Gastrocnemius medialis (tissue), 4 donors: ENCODE results near the gene STEAP1B. TPM values are rescaled to one million over a fixed set of nuclear protein-coding genes. Genes with fewer than 3 reads are reported as not detected.
"Not testable (repeated sequence)": the region's sequence is repeated elsewhere in the genome, so short reads cannot be mapped to it uniquely, and the experiment has no call there.

ENCODE experiments used
- ATAC-seq, 2 donors: fragments of 150-250 bp; one replicate each; pipeline ENCODE4 v1.9.1; 2016
- DNase-seq, 2 donors: peaks; one replicate each; pipeline ENCODE4 v3.0.0-alpha.2; 2019
- H3K27ac ChIP-seq, 4 donors: fragments of 200-600 bp; sonication (generic); 1 replicate in 1 of 4; 2 replicates in 3 of 4; pipeline ENCODE4 v1.5.1; 2016 to 2018; ENCODE audit warnings: mild to moderate bottlenecking in 2 of 4, moderate library complexity in 1 of 4
- H3K27me3 ChIP-seq, 3 donors: fragments of 200-600 bp; sonication (generic) in 2 of 3; 1 replicate in 1 of 3; 2 replicates in 2 of 3; pipeline versions ENCODE4 v1.5.1 to v1.6.0; 2016 to 2019; ENCODE audit warnings: mild to moderate bottlenecking in 1 of 3, moderate library complexity in 1 of 3
- H3K36me3 ChIP-seq, 2 donors: fragments of 200-600 bp; sonication (generic) in 1 of 2; one replicate each; pipeline ENCODE4 v1.5.1; 2017 to 2018
- H3K4me1 ChIP-seq, 2 donors: fragments of 200-600 bp; sonication (generic) in 1 of 2; one replicate each; pipeline ENCODE4 v1.5.1; 2016 to 2017; ENCODE audit warnings: mild to moderate bottlenecking in 2 of 2
- H3K4me3 ChIP-seq, 4 donors: fragments of 200-600 bp; sonication (generic) in 3 of 4; 1 replicate in 1 of 4; 2 replicates in 3 of 4; pipeline ENCODE4 v1.5.1; 2016 to 2019; ENCODE audit warnings: mild to moderate bottlenecking in 2 of 4
- H3K9me3 ChIP-seq, 3 donors: fragments of 200-600 bp; sonication (generic) in 2 of 3; 1 replicate in 1 of 3; 2 replicates in 2 of 3; pipeline ENCODE4 v1.5.1; 2016 to 2019
- POLR2A ChIP-seq, 2 donors: fragments of 450-650 bp; IDR thresholded peaks; one replicate each; pipeline ENCODE4 v1.6.1; 2017; ENCODE audit warnings: antibody characterized with exemption in 2 of 2, mild to moderate bottlenecking in 2 of 2, moderate library complexity in 2 of 2
- in situ Hi-C, 4 donors: fragments of 200-750 bp; cut with MboI; loops; one replicate each; pipeline versions ENCODE4 v1.15.0 to v1.8.0; 2017; ENCODE audit warnings: low sequenced_read_pairs in 4 of 4
- intact Hi-C: fragments of 100-400 bp; cut with DNase I; formaldehyde crosslinking; loops from one replicate; pipeline ENCODE4 v1.15.1; 2023; ENCODE audit warnings: low total_unique reads
- total RNA-seq, 4 donors: library from RNA; depleted of rRNA; stranded (reverse); fragments of >200 nt; gene quantifications; one replicate each; pipeline versions ENCODE4 v1.1.0 to v1.2.3, GENCODE V29; 2016
- TF ChIP-seq, protein P1 (sequence below), 5 experiments: fragments of 450-650 bp in 3 of 5; fragments of 200-600 bp in 2 of 5; sonication (generic) in 2 of 5; IDR thresholded peaks in 4 of 5; conservative IDR thresholded peaks in 1 of 5; 1 replicate in 4 of 5; 2 replicates in 1 of 5; pipeline ENCODE4 v1.5.1; 2016 to 2019; ENCODE audit warnings: antibody characterized with exemption in 5 of 5, mild to moderate bottlenecking in 3 of 5, moderate library complexity in 3 of 5

The STEAP1B gene
- total RNA-seq, 4 donors from 2014 or later: 0.60 to 1.7 (median 0.74) TPM

DNA sequence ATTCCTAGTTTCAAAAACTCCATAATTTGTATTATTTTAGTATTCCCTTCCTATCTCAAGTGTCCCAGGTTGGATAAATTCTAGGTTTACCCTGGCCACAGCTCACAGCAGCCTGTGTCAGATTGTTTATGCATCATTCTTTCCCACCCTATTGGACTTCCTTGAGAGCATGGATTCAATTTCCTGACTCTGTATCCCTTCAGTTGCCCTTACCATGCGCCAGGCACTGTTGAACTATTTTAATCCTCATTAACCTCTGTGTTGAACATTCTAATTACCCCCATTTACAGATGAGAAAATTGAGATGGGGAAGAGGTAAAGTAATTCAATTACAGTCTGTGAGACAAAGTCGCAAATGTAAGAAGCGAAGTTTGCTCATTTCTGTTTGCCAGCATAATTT is 58.8 kb downstream of the STEAP1B start:
- Histone ChIP-seq H3K27ac (no peak overlapping the region), H3K36me3 (no peaks in the 10 kb centered on the region), H3K27me3 (no peaks in the 10 kb centered on the region), H3K9me3 (no peaks in the 10 kb centered on the region), H3K4me3 (no peak overlapping the region), H3K4me1 (peaks cover 18 to 39% of the 10 kb centered on the region in 2 donors)
- TF ChIP-seq, protein P1, sequence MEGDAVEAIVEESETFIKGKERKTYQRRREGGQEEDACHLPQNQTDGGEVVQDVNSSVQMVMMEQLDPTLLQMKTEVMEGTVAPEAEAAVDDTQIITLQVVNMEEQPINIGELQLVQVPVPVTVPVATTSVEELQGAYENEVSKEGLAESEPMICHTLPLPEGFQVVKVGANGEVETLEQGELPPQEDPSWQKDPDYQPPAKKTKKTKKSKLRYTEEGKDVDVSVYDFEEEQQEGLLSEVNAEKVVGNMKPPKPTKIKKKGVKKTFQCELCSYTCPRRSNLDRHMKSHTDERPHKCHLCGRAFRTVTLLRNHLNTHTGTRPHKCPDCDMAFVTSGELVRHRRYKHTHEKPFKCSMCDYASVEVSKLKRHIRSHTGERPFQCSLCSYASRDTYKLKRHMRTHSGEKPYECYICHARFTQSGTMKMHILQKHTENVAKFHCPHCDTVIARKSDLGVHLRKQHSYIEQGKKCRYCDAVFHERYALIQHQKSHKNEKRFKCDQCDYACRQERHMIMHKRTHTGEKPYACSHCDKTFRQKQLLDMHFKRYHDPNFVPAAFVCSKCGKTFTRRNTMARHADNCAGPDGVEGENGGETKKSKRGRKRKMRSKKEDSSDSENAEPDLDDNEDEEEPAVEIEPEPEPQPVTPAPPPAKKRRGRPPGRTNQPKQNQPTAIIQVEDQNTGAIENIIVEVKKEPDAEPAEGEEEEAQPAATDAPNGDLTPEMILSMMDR (IDR thresholded peaks at IDR 0.05 in 4 of 5, conservative IDR thresholded peaks at IDR 0.05 in 1 of 5): no peak
- no peak for TF ChIP-seq POLR2A (IDR thresholded peaks at IDR 0.05)
- DNase-seq: no peak
- ATAC-seq: no peak
- intact Hi-C loops (no loop called here), in situ Hi-C loops (no loop called here)

DNA sequence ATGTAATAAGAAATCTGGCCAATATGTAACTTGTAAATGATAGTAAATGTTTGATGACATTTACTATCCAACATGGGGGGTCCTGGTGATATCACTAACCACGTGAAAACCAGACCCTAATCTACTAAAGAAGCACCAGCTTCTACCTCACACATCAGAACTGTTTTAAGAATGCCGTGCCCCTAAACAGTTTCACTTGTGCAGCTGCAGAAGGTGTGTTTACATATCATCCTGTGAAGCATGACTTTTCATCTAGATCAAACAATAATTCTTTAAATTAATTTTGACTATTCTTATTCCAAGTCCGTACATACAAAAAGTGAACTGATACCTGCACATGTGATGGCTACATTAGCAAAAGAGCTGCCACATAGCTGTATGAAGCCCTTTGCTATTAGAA is 61.0 kb downstream of the STEAP1B start:
- Histone ChIP-seq H3K36me3 (no peaks in the 10 kb centered on the region), H3K27me3 (no peaks in the 10 kb centered on the region), H3K4me1 (peaks cover 0 to 21% of the 10 kb centered on the region in 2 donors), H3K9me3 (no peaks in the 10 kb centered on the region), H3K27ac (no peak overlapping the region), H3K4me3 (no peak overlapping the region)
- in situ Hi-C loops: no loop called here
- DNase-seq (no peak), ATAC-seq (no peak)
- intact Hi-C loops: no loop called here
- TF ChIP-seq, protein P1 (IDR thresholded peaks at IDR 0.05 in 4 of 5, conservative IDR thresholded peaks at IDR 0.05 in 1 of 5): no peak
- TF ChIP-seq POLR2A (IDR thresholded peaks at IDR 0.05): no peak

DNA sequence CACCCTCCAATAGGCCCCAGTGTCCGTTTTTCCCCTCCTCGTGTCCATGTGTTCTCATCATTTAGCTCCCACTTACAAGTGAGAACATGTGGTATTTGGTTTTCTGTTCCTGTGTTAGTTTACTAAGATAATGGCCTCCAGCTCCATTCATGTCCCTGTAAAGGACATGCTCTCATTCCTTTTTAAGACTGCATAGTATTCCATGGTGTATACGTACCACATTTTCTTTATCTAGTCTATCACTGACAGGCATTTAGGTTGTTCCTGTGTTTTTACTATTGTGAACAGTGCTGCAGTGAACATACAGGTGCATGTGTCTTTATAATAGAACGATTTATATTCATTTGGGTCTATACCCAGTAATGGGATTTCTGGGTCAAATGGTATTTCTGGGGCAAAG is 63.4 kb downstream of the STEAP1B start:
- H3K4me1 ChIP-seq: peaks cover 0 to 26% of the 10 kb centered on the region in 2 donors
- H3K27me3 ChIP-seq, ATAC-seq, H3K27ac ChIP-seq, intact Hi-C loops, DNase-seq, H3K9me3 ChIP-seq, in situ Hi-C loops, H3K36me3 ChIP-seq, H3K4me3 ChIP-seq: not testable (repeated sequence)

DNA sequence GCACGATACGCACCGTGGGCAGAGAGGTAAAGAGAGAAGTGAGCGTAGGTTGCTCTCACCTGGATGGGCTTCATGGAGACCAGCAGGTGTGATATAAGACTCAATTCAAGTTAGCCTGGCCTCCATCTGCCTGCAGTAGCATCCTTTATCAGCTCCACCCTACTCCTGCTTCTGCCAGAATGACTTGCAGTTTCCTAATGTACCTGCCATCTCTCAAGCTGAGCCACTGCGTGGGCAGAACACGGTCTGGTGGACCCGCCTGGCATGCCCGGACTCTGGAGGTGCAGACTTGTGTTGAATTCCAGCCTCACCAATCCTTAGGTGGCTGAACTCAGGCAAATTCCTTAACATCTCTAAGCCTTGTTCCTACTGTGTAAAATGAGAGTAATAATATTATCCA is 64.3 kb downstream of the STEAP1B start:
- H3K4me1 ChIP-seq: peaks cover 0 to 26% of the 10 kb centered on the region in 2 donors
- H3K27me3 ChIP-seq: no peaks in the 10 kb centered on the region
- H3K9me3 ChIP-seq: no peaks in the 10 kb centered on the region
- DNase-seq: no peak
- TF ChIP-seq POLR2A (IDR thresholded peaks at IDR 0.05): no peak
- TF ChIP-seq, protein P1 (IDR thresholded peaks at IDR 0.05 in 4 of 5, conservative IDR thresholded peaks at IDR 0.05 in 1 of 5): no peak
- ATAC-seq: no peak
- no peak overlapping the region for H3K4me3 ChIP-seq
- in situ Hi-C loops: no loop called here
- intact Hi-C loops: no loop called here
- H3K36me3 ChIP-seq: no peaks in the 10 kb centered on the region
- H3K27ac ChIP-seq: no peak overlapping the region

DNA sequence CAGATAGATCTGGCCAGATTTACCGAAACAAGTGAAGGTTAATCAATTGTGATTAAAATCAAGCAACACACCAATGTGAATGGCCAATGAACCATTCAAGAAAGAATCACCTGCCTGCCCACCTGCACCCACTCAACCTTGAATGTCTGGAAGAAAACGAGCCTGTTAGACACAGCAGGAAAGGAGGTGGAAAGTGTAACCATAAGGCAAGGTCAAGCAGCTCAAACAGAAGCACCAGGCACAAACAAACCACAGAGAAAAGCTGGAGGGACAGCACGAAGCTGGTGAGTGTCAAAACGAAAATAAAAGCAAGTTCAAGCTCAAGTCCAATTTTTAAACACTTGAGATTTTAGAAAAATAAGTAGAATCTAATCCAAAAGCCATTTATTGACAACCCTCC is 64.9 kb downstream of the STEAP1B start:
- Histone ChIP-seq H3K4me1 (peaks cover 0 to 26% of the 10 kb centered on the region in 2 donors), H3K27me3 (no peaks in the 10 kb centered on the region), H3K4me3 (no peak overlapping the region), H3K27ac (no peak overlapping the region), H3K36me3 (no peaks in the 10 kb centered on the region), H3K9me3 (no peaks in the 10 kb centered on the region)
- no peak for DNase-seq
- TF ChIP-seq POLR2A (IDR thresholded peaks at IDR 0.05): no peak
- intact Hi-C loops: no loop called here
- in situ Hi-C loops: no loop called here
- no peak for ATAC-seq
